ENCODE results near the gene MXD3.
"Not testable (repeated sequence)": the region's sequence is repeated elsewhere in the genome, so short reads cannot be mapped to it uniquely, and the experiment has no call there.

MXD3 gene, protein sequence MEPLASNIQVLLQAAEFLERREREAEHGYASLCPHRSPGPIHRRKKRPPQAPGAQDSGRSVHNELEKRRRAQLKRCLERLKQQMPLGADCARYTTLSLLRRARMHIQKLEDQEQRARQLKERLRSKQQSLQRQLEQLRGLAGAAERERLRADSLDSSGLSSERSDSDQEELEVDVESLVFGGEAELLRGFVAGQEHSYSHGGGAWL

GRCh38 chr5:177311723-177312648 lies at the start of gene MXD3:
TSS of gene MXD3 (minus strand) at chr5:177311898. CDS start at chr5:177311830, 68 bp downstream.
- DNase-seq (ENCODE audit: low read depth in 2 of 2) = peak; percentile 98 to 99

DNA sequence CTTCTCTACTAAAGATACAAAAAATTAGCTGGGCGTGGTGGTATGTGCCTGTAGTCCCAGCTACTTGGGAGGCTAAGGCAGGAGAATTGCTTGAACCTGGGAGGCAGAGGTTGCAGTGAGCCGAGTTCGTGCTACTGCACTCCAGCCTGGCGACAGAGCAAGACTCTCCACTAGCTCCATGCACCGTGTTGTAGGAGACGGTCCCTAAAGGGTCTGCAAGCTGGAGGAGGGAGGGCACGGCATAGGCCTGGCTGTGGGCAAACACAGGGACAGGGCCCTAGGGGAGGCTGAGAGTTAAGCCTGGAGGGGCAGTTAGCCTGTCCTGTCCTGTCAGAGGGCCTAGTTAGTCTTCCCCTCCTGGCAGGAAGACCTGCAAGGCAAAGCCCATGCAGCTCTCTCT lies 49.0 kb upstream of the MXD3 start:
- not testable (repeated sequence) for DNase-seq (ENCODE audit: low read depth in 2 of 2)

GRCh38 chr5:177359860-177360259 lies 48.2 kb upstream of the MXD3 start:
- DNase-seq (ENCODE audit: low read depth in 2 of 2) = no peak

- DNase-seq (ENCODE audit: low read depth in 2 of 2) = no peak
Measured at GRCh38 chr5:177359451-177359851, 47.8 kb upstream of the MXD3 start.

- no peak for DNase-seq (ENCODE audit: low read depth in 2 of 2)
Measured at GRCh38 chr5:177358370-177358819, 46.7 kb upstream of the MXD3 start.

DNA sequence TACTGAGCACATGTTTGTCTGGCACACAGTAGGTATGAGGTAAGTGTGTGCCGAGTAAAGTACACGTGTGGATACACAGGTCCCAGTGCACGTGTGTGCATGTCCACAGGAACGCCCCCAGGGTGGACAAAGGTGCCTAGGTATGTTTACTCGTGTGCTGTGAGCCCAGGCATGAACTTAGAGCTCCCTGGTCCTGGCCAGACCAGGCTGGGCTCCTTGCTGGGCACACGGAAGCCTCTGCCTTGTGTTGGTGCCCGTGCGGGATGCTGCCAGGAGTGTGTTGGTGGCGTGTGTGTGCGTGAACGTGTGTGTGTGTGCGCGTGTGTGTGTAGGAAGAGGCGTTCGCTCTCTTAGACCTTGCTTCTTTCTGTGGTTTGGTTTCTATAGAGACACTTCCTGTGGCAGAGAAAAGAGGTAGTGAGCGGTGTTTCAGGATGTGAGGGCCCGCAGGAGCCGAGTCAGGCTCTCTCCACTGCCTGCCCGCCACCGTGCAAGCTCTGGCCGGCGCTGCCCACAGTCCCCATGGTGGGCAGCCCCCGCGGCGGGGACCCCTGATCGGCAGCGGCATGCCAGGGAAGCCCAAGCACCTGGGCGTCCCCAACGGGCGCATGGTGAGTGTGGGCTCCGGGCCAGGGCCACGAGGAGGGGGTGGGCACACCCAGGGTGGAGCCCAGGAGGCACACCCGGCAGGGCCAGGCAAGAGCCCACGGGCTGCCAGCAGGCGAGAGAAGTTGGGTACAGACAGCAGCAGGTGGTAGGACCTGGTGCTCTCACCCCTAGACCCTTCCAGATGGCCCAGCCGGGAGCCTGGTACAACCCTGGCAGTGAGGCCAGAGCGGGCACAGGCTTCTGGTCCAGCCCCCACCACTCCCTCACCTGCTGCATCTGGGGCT lies 46.0 kb upstream of the MXD3 start, which contains the start of gene RGS14:
RGS14 (plus strand) TSS at position 466 of the 893 bp plus-strand sequence; CDS start at position 567, 101 bp downstream.
- peak in 1 of 2 donors; percentile 35 for DNase-seq (ENCODE audit: low read depth in 2 of 2)

- DNase-seq (ENCODE audit: low read depth in 2 of 2) = no peak
Measured at GRCh38 chr5:177357146-177357458, 45.4 kb upstream of the MXD3 start.

DNA sequence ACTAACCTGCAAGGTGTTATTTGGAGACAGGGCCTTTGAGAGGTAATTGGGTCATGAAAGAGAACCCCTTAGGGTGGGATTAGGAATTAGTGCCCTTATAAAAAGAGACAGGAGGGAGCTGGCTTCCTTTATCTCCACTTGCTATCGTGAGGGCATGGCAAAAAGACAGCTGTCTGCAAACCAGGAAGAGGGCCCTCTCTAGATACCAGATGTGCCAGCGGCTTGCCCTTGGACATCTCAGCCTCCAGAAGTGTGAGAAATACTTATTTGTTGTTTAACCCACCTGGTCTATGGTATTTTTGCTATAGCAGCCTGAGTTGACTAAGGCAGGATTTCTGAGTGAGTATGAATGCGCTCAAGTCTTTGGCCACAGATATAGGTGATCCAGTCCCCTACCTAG lies 45.0 kb upstream of the MXD3 start:
- no peak for DNase-seq (ENCODE audit: low read depth in 2 of 2)

DNA sequence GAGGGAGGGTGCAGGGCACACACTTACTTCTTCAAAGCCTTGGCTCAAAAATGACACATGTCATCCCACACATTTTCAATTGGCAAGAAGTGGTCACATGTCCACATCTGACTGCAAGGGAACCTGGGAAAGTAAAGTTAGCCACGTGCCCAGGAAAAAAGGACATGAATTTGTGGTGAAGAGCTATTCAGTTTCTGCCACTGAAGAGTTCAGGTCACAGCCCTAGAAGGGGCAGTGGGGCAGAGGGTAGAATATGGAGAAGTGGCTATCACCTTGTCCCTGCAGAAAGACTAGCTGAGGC lies 44.1 kb upstream of the MXD3 start:
- no peak for DNase-seq (ENCODE audit: low read depth in 2 of 2)

GRCh38 chr5:177355162-177355867 lies 43.6 kb upstream of the MXD3 start:
- no peak for DNase-seq (ENCODE audit: low read depth in 2 of 2)

DNA sequence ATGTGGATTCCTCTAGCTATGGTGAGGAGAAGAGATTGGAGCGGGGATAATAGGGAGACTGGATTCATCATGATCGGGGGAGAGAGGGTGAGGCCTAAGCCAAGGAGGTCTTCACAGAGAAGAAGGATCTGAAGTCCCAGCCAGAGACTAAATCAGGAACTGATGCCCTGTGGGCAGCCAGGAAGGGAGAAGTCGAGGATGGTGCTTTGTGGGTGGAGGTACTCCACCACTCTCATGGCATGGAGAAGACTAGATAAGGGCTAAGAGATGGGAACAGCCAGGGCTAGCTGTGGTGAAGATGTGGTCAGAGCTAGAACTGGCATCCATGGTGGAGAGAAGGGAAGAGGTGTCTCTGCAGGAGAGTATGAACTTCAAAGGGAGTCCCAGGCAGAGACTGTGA lies 43.0 kb upstream of the MXD3 start:
- DNase-seq (ENCODE audit: low read depth in 2 of 2) = no peak

DNA sequence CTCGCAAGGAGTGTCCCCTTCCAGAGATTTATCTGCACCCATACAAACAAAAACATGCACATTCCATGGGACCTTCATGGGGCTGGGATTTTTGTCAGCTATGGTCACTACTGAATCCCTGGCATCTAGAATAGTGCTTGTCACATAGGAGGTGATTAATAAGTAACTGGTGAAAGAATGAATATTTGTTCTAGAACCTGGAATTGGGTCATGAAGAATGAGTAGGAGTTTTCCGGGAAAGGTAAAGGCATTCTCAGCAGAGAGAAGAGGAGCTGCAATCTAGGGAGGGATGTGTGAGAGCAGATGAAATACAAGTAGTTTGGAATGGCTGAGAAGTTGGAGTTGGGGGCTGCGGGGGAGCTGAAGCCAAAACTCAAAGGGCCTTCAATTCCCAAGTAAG lies 42.6 kb upstream of the MXD3 start:
- DNase-seq (ENCODE audit: low read depth in 2 of 2) = no peak

DNA sequence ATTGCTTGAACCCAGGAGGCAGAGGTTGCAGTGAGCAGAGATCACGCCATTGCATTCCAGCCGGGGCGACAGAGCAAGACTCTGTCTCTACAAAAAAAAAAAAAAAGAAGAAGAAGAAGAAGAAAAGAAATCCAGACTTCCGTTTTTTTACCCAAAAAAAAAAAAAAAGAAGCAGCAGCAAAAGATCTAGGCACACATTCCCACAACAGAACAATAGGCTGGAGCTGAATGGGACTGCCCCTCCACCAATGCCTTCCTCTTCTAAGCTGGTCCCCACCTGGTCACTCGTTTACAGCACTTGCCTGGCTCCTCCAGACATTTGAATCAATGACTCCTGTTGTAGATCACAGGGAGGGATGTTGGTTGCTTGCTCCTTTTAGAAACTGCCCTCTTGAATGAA lies 41.4 kb upstream of the MXD3 start:
- DNase-seq (ENCODE audit: low read depth in 2 of 2) = no peak

DNA sequence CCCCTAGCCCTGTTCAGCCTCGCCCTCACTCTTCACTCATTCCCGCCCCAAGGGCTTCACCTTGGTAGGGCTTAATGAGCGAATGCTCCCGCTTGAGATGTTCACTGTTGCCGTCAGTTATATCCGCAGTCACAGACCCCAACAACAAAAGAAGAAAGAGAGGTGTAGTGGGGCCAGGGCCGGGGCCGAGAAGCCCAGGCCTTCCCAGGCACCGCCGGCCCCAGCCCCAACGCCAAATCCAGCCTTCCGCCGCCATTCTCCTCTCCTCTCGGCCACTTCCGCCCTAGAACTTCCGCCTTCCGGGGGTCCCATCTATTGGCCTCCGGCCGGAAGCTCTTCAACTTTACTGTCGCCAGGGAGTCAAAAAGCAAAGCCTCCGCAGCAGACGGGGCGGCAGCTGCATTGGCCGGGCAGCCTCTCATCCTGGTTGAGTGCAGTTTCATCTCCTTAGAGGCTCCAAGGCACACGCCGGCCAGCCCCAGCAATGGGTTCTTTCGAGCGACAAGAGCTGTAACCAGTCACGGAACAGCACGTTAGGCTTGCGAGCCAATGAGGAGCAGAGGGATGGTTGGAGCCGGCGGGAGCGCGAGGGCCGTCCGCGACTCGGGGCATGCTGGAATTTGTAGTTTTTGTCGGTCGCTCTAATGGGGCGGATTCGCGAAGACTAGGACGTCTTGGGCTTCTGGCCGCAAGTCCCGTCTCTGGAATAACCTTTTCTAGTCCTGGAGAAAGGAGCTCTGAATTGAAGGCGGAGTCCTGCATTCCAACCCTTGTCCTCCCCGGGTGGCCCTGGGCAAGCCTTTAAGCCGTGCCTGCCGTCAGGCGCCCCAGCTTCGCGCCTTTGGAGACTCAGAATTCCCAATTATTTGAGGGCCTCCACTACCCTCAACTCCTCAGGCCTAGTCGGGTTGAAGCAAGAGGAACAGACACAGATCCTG lies 40.0 kb upstream of the MXD3 start, which contains the start of gene LMAN2:
LMAN2 (minus strand) TSS at position 277 of the 938 bp plus-strand sequence; CDS start at position 256, 21 bp downstream.
- DNase-seq (ENCODE audit: low read depth in 2 of 2) = peak; percentile 74 to 82

GRCh38 chr5:177350776-177351391 lies 39.2 kb upstream of the MXD3 start:
- DNase-seq (ENCODE audit: low read depth in 2 of 2) = no peak

- DNase-seq (ENCODE audit: low read depth in 2 of 2) = no peak
Measured at GRCh38 chr5:177349762-177350161, 38.1 kb upstream of the MXD3 start.

- no peak for DNase-seq (ENCODE audit: low read depth in 2 of 2)
Measured at GRCh38 chr5:177349362-177349647, 37.6 kb upstream of the MXD3 start.

DNA sequence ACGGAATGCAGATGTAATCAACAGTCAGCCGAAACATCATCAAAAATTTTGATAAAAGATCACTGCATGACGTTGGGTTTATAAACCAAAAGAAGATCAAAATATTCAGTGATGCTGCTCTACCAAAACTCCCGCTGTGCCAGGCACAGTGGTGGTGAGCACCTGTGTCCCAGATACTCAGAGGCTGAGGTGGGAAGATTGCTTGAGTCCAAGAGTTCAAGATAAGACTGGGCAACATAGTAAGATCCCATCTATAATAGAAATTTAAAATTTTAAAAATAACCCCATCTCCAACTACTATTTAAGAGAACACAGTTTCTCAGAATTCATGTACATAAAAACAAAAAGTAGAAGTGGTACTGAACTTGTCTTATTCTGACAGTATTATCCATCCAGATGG lies 36.0 kb upstream of the MXD3 start:
- DNase-seq (ENCODE audit: low read depth in 2 of 2) = no peak

GRCh38 chr5:177346820-177347219 lies 35.1 kb upstream of the MXD3 start:
- DNase-seq (ENCODE audit: low read depth in 2 of 2) = no peak

- DNase-seq (ENCODE audit: low read depth in 2 of 2) = no peak
Measured at GRCh38 chr5:177344891-177345290, 33.2 kb upstream of the MXD3 start.

Measured in stimulated activated CD8-positive, alpha-beta memory T cell treated with anti-CD3 and anti-CD28 coated beads, Interleukin-2, amount 100 ng/mL, for 48 hours (primary cell).